HS-27A (cell line): ENCODE results near the gene BCORL1.

ENCODE experiments used
- DNase-seq: peaks from one replicate; pipeline ENCODE4 v3.0.0-alpha.2; 2012; ENCODE audit warnings: low read depth, missing footprints

BCORL1 gene

DNA sequence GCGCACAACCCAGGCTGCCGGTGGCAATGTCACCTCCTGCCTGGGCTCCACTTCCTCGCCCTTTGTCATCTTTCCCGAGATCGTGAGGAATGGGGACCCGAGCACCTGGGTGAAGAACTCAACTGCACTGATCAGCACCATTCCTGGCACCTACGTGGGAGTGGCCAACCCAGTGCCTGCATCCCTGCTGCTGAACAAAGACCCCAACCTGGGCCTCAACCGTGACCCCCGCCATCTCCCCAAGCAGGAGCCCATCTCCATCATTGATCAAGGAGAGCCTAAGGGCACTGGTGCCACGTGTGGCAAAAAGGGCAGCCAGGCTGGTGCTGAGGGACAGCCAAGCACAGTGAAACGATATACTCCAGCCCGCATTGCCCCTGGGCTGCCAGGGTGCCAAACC, 32.3 kb downstream of the BCORL1 start:
- DNase-seq, result no peak

DNA sequence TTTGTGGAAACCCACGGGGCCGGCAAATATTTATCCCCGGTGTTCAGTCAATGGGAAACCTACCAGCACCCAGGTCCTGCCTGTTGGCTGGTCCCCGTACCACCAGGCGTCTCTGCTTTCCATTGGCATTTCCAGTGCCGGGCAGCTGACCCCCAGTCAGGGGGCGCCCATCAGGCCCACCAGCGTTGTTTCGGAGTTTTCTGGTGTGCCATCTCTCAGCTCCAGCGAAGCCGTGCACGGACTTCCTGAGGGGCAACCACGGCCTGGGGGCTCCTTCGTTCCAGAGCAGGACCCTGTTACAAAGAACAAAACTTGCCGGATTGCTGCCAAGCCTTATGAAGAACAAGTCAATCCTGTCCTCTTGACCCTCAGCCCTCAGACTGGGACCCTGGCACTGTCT, 32.7 kb downstream of the BCORL1 start:
- no peak for DNase-seq

DNA sequence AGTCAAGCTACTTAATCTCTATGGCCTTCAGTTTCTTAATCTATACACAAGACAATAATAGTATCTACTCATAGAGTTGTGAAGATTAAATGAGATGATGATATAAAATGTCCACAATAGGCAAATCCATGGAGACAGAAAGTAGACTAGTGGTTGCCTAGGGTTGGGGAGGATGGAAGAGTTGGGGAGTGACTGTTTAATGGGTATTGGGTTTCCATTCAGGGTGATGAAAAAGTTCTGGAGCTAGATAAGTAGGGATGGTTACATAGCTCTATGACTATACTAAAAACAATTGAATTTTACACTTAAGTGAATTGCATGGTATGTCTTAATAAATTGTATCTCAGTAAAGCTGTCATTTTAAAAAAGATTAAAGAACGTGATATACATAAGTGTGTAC, 35.7 kb downstream of the BCORL1 start:
- no peak for DNase-seq

DNA sequence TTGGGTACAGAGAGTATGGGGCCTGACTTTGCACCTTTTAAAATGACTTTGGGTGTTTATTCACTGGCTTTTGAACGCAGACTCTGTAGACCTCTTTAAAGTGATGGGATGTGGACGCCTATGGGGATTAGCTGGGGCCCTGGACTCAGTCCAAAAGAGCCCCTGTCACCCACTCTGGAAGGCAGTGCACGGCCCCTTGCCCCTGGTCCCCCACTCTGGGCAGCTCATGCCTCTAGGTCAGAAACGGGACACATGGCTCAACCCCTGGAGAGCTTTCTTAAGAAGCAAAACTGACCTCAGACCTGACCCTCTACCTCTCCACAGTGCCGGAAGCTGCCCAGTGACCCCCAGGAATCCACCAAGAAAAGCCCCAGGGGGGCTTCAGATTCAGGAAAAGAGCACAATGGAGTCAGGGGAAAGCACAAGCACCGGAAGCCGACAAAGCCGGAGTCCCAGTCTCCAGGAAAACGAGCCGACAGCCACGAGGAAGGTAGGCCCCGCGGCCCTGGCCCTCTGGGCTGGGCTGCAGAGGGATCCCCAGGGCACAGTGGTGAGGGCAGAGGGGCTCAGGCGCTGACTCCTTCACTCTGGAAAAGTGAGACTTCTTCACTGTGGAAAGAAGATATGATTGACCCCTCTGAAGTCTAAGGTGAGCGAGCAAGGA, 38.4 kb downstream of the BCORL1 start:
- no peak for DNase-seq

DNA sequence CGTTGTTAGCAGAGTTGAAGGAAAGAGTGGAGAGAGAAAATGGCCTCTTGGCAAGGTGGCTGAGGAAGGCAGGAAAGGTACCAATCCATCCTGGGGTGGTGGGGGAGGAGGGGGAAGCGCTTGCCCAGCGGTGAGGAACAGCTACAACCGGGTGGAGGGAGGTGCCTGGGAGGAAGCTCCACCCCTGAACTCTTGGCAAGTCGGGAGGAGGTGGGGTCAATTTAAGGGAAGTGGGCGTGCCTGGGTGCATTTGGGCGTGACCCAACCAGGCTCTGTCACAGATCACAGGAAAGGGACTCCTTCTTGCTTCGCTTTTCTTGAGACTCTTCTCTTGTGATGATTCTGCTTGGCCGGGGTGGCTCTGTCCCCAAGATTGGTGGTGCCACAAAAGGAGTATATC, 41.7 kb downstream of the BCORL1 start:
- no peak for DNase-seq

DNA sequence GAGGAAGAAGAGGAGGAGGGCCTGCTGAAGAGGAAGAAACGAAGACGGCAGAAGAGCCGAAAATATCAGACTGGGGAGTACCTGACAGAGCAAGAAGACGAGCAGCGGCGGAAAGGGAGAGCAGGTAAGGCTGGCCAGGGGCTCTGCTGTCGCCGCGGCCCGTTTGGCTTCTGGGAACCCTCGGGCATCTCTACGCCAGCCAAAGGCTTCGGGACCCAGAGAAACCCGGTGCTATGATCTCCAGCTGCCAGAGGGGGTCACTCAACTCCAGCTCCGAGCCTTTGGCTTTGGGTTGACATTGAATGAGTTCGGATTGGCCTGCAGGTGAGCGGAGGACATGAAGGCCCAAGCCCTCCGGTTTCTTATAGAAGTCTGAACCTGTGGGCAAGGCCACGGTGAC, 42.8 kb downstream of the BCORL1 start:
- no peak for DNase-seq

DNA sequence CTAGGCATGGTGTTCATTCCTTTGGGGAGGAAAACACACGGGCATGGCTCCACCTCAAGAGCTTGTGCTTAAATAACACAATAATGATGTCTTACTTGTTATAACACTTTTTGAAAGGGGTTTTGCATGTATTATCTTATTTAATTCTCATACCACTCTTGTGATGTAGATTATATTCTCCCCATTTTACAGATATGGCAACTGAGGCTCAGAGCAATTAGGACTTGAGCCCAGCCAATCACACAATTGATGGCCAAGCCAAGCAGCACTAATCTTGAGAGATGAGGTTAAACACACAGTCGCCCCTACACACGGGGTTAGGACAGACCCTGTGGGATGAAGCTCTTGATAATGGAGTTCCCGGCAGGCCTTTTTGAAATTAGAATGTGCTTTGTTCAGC, 45.1 kb downstream of the BCORL1 start:
- DNase-seq, result no peak

DNA sequence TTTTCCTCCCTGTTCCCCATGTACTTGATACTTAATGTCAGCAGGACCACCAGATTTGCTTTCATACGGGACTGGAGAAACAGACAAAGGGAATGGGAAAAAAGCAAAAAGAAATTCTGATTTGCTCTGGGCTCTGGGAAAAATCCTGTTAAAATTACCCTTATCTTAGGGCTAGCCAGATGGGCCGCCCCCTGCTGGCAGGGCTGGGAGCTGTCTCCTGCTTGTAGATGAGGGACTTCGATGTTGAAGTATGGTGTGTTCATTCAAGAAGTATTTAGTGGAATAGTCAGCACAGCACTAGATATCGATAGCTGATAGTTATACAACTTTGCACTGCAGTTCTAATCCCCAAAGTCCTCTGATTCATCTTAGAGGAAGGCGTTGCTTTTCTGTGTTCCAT, 45.8 kb downstream of the BCORL1 start:
- DNase-seq, result no peak

DNA sequence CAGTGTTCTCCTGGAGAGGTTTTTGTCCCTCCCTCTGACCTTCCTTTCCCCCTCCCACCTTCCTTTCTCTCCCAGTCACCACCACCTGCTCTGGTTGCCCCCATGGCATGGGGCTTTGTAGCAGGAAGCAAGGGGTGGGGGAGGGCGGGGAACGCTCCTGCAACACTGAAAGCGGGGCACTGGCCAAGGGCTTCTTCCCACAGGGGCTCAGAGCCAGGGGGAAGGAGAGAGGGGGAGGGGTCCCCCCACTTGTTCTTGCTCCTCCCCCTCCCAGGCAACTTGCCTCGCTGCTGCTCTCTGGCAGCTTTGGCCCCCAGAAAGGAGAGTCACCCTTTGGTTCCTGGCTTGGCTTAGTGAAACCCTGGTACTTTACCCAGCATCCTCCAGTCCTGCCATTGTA, 48.4 kb downstream of the BCORL1 start:
- no peak for DNase-seq

DNA sequence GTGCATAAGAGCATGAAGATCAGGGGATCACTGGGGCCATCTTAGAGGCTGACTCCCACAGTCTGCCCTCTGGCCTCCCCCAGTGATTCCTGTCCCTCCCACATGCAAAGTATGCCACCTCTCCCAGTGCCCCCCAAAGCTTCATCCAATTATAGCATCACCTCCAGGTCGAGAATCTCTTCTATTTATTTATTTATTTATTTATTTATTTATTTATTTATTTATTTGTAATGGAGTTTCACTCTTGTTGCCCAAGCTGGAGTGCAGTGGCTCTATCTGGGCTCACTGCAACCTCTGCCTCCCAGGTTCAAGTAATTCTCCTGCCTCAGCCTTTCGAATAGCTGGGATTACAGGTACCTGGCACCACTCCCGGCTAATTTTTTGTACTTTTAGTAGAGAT, 50.1 kb downstream of the BCORL1 start:
- no peak for DNase-seq

DNA sequence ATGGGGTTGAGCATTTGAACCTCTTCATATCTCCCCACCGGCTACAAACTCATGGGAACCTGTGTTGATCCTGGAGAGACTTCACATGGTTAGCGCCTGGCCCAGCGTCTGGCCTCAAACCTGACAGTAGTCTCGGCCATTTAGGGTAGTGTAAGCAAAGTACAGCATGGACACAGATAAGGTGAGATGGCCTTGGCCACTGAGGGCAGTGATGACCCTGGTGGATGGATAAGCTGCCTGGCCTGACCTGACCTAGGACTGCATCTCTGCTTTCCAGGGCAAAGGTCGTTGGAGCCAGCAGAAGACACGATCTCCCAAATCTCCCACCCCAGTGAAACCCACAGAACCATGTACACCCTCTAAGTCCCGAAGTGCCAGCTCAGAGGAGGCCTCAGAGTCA, 51.7 kb downstream of the BCORL1 start:
- DNase-seq, result no peak

DNA sequence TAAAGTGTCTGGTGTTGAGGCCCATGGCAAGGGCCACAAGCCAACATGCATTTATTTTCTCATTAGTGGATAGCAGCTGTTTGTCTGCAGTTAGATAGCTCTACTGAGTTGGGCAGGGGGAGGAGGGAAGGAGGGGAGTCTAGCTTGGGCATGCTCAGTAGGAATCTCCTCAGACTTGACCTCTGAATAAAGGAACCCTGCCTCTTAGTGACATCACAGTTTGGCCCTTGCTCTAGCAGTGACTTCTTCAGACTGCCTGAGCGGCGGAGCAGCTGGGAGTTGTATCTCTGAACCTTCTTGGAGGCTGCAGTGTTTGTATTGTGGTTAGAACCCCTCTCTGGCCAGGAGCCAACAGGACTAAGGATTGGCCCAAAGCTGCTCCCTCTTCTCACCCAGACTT, 57.4 kb downstream of the BCORL1 start:
- no peak for DNase-seq

DNA sequence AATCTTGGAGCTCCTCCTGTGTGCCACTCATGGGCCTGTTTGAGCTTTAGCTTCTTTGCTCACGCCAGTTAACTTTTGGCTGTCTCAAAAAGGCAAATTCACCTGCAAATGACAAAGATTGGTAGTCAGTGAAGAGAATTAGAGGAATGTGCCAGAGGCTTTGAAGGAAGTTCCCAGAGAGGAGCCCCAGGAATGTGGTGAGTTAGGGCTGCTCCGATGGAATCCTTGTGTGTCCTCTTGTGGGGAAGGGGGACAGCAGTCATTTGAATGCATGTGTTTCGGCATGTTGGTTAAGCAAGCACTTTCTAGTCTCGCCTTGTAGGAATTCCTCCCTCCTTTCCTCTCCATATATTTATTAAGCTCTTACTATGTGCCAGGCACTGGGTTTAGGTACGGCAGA, 65.0 kb downstream of the BCORL1 start:
- DNase-seq, result no peak

DNA sequence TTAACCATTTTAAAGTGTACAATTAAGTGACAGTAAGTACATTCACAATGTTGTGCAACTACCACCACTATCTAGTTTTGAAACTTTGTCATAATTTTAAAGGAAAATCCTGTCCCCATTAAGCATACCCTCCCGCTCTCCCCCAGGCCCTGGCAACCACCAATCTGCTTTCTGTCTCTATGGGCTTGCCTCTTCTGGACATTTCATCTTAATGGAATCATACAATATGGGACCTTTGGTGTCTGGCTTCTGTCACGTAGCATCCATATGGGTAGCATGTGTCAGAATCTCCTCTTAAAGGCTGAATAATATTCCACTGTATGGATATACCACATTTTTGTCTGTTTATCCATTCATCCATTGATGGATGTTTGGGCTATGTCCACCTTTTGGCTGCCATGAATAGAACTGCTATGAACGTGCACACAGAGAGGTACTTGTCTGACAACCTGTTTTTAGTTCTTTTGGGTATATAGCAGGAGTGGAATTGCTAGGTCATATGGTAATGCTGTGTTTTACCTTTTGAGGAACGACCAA, 66.3 kb downstream of the BCORL1 start:
- DNase-seq, result no peak

DNA sequence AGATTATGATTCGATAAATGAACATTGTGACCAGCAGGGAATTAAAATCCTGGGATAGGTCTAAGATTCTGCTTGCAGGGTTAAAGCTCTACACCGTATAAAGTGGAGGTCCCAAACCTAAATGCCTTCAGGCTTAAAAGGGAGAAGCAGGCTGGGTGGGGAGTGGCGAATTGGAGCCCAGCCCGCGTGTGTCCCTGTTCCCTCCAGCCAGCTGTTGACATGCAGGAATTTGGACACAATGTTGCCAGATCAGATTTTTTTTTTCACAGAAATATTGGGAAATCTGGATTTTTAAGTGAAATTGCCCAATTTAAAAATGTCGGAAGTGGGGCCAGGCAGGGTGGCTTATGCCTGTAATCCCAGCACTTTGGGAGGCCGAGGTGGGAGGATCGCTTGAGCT, 67.4 kb downstream of the BCORL1 start:
- no peak for DNase-seq

DNA sequence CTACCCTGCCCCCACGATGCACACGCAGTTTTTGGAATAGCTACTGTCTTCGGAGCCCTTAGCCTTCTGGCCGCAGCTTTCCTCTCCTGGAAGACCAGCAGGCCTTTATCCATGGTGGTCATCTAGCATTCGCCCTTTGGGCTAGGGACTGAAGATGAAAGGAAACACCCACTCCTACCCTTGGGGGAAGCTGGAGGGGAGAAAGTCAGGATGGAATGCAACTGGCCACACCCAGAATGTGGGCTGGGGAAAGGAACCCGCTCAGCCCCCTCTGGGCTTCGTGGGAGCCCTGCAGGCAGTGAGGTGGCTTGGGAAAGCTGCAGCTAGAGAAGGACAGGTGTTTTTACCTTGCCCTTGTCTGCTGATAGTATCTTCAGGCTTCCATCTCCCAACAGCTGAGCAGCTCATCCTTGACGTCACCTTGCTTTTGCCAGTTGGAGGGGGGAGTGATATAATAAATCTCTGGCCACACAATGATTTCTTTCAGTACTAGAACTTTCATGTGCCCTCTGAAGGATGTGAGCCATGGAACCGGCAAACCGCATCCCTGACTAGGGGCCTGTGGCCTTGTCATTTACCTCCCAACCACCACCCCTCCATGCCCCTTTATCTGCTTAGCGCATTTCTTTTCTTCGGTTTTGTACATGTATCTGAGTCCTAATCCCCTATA, 68.9 kb downstream of the BCORL1 start:
- DNase-seq, result no peak

DNA sequence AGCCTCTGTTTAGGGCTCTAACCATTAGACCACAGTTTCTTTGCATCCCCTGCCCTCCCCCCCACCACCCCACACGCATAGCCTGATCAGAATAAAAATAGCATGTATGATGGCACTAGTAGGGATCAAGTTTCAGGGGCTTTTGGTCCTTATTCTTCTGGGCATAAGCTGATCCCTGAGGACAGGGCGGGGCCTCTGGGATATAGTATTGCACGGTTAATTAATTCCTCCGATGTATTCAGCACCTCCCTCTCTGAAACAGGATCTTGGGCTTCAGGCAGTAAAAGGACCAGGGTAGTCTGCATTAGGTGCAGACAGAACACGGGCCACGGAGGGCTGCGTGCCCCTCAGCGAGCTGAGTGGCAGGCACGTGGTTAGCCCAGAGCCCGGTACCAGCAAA, 70.8 kb downstream of the BCORL1 start:
- DNase-seq, result no peak

DNA sequence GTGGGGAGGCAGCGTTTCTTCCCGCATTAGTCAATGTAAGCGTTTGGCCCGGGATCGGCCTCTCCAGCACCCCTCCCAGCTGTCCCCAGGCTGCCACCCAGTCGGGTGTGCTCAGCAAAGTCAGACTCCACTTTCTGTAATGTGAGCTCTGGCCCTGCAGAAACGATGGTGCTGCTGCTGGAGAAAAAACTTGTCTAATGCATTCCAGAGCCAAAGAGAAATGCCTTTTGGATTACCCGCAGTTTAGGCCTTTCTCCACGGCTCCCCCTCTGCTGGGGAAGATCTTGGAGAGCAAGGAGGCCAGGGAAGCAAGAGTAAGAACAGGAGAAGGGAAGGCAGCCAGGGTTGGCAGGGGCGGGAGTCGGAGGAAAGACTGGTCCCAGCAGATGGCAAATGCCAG, 72.7 kb downstream of the BCORL1 start:
- no peak for DNase-seq

DNA sequence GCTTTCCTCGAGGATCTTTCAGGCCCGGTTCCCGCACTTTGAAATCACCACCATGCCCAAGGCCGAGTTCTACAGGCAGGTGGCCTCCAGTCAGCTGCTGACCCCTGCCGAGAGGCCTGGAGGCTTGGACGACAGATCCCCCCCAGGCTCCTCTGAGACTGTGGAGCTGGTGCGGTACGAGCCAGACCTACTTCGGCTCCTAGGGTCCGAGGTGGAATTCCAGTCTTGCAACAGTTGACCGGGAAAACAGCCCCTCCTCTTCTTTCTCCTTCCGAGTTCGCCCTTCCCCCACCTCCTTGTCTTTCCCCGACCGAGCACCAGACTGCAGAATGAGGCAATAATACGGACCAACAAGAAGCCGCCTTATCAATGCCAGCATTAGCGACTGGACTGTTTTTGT, 73.5 kb downstream of the BCORL1 start:
- DNase-seq, result no peak

DNA sequence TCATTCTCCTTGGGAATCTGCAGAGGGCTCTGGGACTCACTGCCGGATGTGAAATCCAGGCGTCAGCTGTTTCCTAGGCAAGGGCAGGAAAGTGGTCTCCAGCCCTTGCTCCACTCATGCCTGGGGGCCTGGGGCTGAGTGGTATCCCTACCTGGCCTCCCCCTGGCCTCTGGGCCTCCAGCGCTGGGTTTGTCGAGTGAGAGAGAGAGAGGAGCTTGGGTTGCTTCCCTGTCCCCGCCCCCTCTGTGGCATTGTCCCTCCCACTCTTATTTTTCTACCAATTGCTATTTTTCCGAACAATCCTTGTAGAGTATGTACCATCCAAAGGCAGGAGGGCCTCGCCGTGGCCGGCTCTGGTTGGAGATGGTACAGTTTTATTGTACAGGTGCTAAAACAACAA, 74.8 kb downstream of the BCORL1 start:
- no peak for DNase-seq

DNA sequence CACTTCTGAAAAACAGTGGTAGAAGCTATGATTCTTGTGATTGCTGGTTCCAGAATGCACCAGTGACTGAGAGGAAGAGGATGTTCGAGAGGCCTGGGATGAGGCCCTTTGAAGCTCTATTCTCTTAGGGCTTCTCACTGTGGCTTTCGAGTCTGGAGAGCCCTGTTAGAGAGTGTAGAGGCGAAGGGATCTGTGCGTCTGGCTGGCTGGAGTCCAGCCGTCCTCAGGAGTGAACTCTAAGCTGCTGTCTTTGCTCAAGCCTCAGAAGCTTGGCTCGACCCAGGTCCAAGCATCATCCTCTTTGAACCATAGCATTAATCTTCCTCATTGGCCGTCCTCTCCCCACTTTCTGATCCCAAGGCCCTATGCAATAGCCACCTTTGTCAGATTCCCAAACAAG, 76.2 kb downstream of the BCORL1 start:
- no peak for DNase-seq

DNA sequence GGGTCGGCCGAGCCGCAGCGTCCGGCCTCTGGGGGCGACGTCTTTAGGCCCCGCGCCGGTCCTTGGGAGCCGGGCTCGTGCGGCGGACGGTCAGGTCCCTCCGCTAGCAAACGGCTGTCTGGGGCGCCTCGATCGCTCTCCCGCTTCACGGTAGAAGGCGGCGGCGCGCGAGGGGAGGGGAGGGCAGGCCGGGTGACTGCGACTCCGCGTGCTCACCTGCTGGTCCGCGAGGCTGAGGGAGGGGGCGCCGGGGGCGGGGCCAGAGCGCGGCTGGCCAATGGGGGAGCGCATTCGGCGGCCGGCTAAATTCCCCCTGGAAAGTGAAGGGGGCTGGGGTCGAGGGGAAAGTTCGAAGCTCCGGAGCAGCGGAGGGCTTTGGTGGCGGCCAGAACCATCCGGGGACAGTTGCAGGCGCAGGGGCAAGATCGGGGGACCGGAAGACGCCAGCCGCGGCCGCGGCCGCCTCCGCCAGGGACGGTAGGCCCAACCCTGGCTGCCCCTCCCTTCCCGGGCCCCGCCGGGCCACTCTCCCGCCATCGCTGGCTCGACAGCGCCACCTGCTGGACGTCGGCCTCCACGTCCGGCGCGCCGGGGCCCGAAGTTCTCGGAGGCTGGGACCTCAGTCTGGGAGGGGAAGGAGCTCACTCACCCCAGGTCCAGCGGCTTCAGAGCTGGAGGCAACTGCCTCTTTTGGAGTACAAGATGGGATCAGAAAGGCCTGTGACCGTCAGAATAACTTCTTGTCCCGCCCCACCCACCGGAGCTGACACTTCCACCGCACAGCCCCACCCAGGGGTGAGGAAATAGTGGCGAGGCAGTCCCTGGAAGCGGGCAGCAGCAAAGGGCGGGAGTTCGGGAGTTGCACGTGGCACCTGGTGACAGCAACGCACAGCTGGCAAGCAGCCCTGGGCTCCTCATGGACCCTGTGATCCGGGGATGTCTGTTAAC, 78.0 kb downstream of the BCORL1 start:
- peak; percentile 38 for DNase-seq
